Parathyroid adenoma (tissue), 2 donors: ENCODE results near the gene B3GALT6.
A peak's percentile ranks its signal among the peaks of the same experiment; 100 is the strongest.

Source experiments
- H2AFZ ChIP-seq: fragments of 300-600 bp; sonication (generic); one replicate; pipeline ENCODE4 v1.7.0; 2017; ENCODE audit warnings: antibody characterized with exemption, mild to moderate bottlenecking
- H3K27ac ChIP-seq: fragments of 300-600 bp; sonication (generic); one replicate; pipeline ENCODE4 v1.7.0; 2017
- H3K27me3 ChIP-seq: fragments of 300-600 bp; sonication (generic); one replicate; pipeline ENCODE4 v1.7.0; 2017; ENCODE audit warnings: low read length; ENCODE audit not compliant: control insufficient read depth, insufficient read depth
- H3K36me3 ChIP-seq: fragments of 300-600 bp; sonication (generic); one replicate; pipeline ENCODE4 v1.7.0; 2017; ENCODE audit warnings: low read length; ENCODE audit not compliant: control insufficient read depth, insufficient read depth
- H3K4me1 ChIP-seq: fragments of 300-600 bp; sonication (generic); one replicate; pipeline ENCODE4 v1.7.0; 2017; ENCODE audit warnings: control low read depth
- H3K4me2 ChIP-seq: fragments of 300-600 bp; sonication (generic); one replicate; pipeline ENCODE4 v1.7.0; 2017; ENCODE audit warnings: low read length
- H3K4me3 ChIP-seq: fragments of 300-600 bp; sonication (generic); one replicate; pipeline ENCODE4 v1.7.0; 2017; ENCODE audit warnings: low read depth, low read length
- H3K79me2 ChIP-seq: fragments of 300-600 bp; sonication (generic); one replicate; pipeline ENCODE4 v1.7.0; 2017; ENCODE audit warnings: control low read depth
- H3K9ac ChIP-seq: fragments of 300-600 bp; sonication (generic); one replicate; pipeline ENCODE4 v1.7.0; 2017; ENCODE audit warnings: mild to moderate bottlenecking
- H3K9me3 ChIP-seq: fragments of 300-600 bp; sonication (generic); one replicate; pipeline ENCODE4 v1.7.0; 2017; ENCODE audit warnings: low read length; ENCODE audit not compliant: control insufficient read depth
- TF ChIP-seq, protein P1 (sequence below): fragments of 300-600 bp; sonication (generic); IDR thresholded peaks from one replicate; pipeline ENCODE4 v1.7.0; 2017; ENCODE audit warnings: antibody characterized with exemption, mild to moderate bottlenecking
- donor health status: primary hyperparathyroidism.

Gene B3GALT6

DNA sequence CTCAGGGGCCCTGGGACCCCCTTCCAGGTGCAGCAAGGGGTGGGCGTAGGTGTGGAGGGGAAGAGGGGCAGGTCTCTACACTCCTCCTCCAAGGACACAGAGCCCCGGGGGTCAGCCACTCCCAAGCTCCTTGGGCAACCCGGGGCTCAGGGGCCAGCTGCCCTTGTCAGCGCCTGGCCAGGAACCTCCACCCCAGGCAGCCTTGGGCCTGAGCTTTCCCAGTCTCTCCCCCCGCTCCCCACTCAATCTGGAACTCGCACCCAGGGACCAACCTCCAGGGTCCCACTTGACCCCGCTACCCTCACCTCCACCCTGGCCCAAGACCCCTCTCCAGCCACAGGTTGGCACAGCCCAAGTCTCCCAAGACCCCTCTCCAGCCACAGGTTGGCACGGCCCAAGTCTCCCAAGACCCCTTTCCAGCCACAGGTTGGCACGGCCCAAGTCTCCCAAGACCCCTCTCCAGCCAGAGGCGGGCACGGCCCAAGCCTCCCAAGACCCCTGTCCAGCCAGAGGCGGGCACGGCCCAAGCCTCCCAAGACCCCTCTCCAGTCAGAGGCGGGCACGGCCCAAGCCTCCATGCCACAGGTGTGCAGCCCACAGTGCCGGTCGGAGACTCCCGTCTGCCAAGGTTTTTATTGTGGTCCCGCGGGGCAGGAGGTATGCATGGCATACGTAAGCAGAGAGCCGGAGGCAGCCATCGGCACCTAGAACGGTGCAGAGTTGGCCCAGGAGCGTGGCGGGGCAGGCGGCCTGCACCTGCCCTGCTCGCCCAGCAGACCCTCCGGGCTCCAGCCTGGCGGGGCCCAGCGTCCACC is 21.1 kb upstream of the B3GALT6 start:
- H3K9me3 ChIP-seq: no peaks in the 10 kb centered on the region
- H3K79me2 ChIP-seq: no peaks in the 10 kb centered on the region
- H3K36me3 ChIP-seq: no peaks in the 10 kb centered on the region
- TF ChIP-seq, protein P1, sequence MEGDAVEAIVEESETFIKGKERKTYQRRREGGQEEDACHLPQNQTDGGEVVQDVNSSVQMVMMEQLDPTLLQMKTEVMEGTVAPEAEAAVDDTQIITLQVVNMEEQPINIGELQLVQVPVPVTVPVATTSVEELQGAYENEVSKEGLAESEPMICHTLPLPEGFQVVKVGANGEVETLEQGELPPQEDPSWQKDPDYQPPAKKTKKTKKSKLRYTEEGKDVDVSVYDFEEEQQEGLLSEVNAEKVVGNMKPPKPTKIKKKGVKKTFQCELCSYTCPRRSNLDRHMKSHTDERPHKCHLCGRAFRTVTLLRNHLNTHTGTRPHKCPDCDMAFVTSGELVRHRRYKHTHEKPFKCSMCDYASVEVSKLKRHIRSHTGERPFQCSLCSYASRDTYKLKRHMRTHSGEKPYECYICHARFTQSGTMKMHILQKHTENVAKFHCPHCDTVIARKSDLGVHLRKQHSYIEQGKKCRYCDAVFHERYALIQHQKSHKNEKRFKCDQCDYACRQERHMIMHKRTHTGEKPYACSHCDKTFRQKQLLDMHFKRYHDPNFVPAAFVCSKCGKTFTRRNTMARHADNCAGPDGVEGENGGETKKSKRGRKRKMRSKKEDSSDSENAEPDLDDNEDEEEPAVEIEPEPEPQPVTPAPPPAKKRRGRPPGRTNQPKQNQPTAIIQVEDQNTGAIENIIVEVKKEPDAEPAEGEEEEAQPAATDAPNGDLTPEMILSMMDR: no peak
- no peaks in the 10 kb centered on the region for H3K4me1 ChIP-seq
- H3K9ac ChIP-seq: no peak overlapping the region
- H3K27ac ChIP-seq: no peak overlapping the region
- no peak overlapping the region for H3K4me2 ChIP-seq
- no peaks in the 10 kb centered on the region for H3K27me3 ChIP-seq
- no peak overlapping the region for H2AFZ ChIP-seq
- H3K4me3 ChIP-seq: no peak overlapping the region

DNA sequence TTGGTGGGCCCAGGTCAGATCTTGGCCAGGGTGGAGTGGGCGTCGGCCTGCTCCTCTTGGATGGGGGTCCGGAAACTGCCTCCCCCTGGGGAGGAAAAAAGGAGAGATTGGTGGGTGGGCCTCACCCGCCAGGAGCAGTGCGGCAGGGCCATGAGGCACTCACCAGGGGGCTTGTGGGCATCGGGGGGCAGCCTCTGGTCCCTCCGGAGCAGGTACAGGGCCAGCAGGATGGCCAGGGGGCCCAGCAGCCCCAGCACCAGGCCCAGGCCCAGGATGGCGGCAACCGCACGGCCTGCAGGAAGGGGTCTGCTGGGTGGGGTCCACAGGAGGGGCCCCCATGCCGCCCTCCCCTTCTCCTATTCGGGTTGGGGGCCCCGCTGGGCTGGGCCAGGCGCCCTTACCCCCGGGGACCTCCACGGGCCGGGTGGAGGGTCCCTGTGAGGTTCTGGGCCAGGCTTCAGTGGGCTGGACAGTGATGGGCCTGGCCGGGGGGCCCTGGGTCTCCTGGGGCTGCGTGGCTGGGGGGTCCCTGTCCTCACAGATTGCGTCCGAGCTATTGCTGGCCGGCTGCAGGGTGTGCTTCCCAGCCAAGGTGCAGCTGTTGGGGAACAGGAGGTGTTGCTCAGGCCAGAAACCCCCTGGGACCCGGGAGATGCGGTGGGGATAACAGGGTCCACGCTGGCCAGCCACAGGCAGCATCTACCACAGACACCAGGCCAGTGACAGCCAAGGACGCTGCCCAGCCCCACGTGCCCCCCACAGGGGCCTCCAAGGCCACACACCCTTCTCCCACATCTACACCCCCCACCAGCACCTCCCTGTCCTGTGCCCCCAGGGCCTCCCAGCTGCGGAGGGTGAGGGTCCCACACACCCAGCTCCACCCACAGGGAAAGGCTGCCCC is 20.2 kb upstream of the B3GALT6 start:
- Histone ChIP-seq H3K9me3 (no peaks in the 10 kb centered on the region), H3K79me2 (no peaks in the 10 kb centered on the region), H2AFZ (no peak overlapping the region), H3K9ac (no peak overlapping the region), H3K4me1 (no peaks in the 10 kb centered on the region), H3K27ac (no peak overlapping the region), H3K4me3 (no peak overlapping the region), H3K27me3 (no peaks in the 10 kb centered on the region), H3K4me2 (no peak overlapping the region), H3K36me3 (no peaks in the 10 kb centered on the region)
- TF ChIP-seq, protein P1: no peak

DNA sequence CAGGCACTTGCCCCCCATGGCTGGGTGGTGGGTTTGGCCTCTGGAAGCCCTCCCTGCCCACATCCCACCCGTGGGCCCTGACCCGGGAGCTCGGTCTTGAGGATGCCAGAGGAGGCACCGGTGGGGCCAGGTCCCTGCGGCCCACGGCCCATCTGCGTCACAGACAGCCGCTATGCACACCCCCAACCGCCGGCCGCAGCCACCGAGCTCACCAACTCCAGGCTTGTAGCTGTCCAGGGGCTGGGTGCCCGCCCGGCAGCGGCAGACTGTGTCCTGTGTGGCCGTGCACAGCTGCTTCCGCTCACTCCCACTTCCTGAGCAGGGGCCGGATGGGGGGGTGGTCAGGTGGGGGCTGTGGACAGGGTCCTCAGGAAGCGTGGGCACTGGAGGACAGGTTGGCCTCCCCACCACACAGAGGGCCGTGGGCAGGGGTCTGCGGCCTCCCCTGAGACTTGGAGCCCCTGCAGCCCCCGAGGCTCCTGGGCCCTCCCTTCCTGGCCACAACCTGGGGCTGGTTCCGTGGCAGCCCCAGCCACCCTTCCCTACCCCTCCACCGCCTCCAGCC is 19.2 kb upstream of the B3GALT6 start:
- peak overlapping the region; percentile 22 for H3K4me3 ChIP-seq
- H3K4me1 ChIP-seq: no peaks in the 10 kb centered on the region

DNA sequence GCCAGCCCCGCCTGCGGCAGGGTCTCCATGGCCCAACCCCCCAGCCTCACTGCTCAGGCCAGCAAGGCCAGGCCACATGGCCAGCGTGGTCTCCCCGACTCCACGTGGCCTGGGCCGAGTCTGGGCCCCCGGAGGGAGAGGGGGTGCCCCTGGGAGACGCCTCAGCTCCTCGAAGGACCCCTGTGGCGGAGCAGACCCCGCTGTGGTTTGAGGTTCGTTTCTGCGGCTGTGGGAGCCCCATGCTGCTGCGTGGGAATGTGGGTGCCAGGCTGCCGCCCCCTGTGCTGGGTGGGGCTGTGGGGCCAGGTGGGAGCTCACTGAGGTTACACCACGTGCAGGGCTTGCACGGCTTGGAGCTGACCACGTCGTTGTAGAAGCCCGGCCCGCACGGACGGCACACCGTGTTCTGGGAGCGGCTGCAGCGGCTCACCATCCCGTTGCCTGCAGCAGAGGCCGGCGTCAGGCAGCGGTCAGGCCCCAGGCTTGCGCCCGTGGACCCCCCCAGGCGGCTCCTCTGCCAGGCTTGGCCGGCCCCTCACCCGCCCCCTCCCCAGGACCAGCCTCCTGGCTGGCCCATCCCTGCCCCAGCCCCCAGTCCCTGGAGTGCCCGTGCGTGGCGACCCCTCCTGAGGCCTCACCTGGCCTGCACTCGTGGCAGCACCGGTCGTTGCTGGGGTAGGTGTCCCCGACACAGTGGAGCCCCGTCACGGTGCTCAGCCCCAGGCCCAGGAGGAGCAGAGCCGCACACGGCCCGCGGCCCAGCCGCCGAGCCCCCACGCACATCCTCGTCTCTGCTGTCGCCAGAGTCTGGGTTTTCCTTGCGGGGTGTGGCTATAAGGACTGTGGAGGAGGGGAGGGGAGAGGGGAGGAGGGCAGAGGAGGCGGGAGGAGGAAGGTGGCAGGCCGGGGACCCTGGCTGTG is 18.4 kb upstream of the B3GALT6 start, which contains the start of gene TNFRSF4:
TSS of gene TNFRSF4 (minus strand) at position 809 of the 921 bp plus-strand sequence. CDS start at position 783, 26 bp downstream.
- Histone ChIP-seq H3K4me1 (no peaks in the 10 kb centered on the region), H3K36me3 (no peaks in the 10 kb centered on the region), H3K79me2 (no peaks in the 10 kb centered on the region), H2AFZ (no peak within 1 kb of the TSS), H3K4me3 (no peak within 1 kb of the TSS), H3K4me2 (no peak within 1 kb of the TSS), H3K27ac (no peak within 1 kb of the TSS), H3K27me3 (no peaks in the 10 kb centered on the region), H3K9ac (no peak within 1 kb of the TSS), H3K9me3 (no peaks in the 10 kb centered on the region)
- TF ChIP-seq, protein P1: no peak

More for the DNA sequence above, 19.2 kb upstream of the B3GALT6 start:
- Histone ChIP-seq H3K79me2 (no peaks in the 10 kb centered on the region), H3K36me3 (no peaks in the 10 kb centered on the region), H3K27me3 (no peaks in the 10 kb centered on the region), H3K9me3 (no peaks in the 10 kb centered on the region), H2AFZ (no peak overlapping the region), H3K27ac (no peak overlapping the region), H3K9ac (no peak overlapping the region), H3K4me2 (no peak overlapping the region)
- TF ChIP-seq, protein P1: no peak
